Forelimb muscle (tissue), 1 donor: ENCODE measurements around the gene TRIO. TPM values are rescaled to one million over a fixed set of nuclear protein-coding genes. Genes with fewer than 3 reads are reported as not detected.

ENCODE experiments used
- DNase-seq: peaks from one replicate; pipeline ENCODE4 v3.0.0-alpha.2; 2013; ENCODE audit warnings: low read depth
- polyA plus RNA-seq: library from polyadenylated mRNA; unstranded; fragments of 120-200 nt; gene quantifications from one replicate; pipeline ENCODE4 v1.2.1, GENCODE V29; 2013; ENCODE audit not compliant: insufficient read length

TRIO gene
- polyA plus RNA-seq, 1 donor: 168 TPM

DNA sequence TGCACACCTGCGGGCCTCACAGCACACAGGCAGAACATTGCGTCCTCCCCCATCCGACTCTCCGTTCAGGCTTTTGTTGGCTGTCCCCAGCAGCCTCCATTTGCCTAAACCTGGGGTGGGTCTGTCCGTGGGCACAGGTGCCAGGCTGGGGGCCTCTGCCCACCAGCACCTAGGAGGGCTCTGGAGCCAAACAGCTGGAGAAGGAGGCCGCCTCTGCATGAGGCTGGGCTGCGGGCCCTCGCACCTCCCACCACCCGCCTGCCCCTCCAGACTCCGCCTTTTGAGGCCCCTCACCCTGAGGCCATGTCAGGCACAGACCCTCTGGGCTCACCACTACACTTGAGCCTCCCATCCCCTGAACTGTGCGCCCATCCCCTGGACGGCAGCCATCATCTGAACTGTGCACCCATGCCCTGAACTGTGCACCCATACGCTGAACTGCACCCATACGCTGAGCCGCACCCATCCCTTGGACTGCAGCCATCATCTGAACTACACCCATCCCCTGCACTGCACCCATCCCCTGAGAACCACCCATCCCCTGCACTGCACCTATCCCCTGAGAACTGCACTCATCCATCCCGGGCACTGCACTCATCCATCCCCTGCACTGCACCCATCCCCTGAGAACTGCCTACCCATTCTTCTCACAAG is 340.5 kb downstream of the TRIO start:
- DNase-seq: no peak

- no peak for DNase-seq
These were observed 343.3 kb downstream of the TRIO start for GRCh38 chr5:14486486-14486885.

- no peak for DNase-seq
These were observed 344.1 kb downstream of the TRIO start for GRCh38 chr5:14486996-14487896.

DNA sequence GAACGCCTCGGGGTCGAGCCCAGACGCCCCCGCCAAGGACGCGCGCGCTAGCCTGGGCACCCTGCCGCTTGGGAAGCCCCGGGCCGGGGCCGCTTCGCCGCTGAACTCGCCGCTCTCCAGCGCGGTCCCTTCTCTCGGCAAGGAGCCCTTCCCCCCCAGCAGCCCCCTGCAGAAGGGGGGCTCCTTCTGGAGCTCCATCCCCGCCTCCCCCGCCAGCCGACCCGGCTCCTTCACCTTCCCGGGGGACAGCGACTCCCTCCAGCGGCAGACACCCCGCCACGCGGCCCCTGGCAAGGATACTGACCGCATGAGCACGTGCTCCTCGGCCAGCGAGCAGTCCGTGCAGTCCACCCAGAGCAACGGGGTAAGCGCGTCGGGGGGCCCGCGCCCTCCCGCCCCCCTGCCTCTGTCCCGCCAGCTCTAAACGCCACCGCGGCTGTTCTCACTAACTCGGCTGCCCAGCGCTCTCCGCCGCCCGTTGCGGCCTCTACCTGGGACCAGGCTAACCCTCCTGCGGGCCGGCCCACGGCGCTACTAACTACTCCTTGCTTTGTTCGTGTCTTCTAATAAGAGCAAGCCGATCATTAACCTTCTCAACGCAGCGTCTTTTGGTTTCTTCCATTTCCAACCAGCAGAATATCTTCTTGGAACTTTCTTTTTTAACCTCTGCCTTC is 344.9 kb downstream of the TRIO start:
- no peak for DNase-seq

DNA sequence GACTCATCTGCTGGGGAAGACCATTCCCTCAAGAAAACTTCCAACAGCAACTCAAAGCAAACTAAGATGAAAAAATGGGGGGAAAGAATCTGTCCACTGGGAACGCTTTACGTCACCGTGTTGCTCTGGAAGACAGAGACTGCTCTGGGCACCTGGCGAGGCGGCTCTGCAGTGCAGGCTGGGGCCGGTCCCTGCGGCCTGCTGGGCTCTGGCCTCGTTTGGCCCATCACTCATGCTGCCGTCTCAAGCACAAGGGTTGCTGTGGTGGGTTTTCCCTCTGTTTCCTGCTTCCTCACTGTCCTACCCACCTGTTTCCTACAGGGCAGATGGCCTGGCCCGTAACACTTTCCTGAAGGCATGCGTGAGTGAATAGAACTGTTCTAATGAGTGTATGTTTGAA is 345.6 kb downstream of the TRIO start:
- DNase-seq: no peak

DNA sequence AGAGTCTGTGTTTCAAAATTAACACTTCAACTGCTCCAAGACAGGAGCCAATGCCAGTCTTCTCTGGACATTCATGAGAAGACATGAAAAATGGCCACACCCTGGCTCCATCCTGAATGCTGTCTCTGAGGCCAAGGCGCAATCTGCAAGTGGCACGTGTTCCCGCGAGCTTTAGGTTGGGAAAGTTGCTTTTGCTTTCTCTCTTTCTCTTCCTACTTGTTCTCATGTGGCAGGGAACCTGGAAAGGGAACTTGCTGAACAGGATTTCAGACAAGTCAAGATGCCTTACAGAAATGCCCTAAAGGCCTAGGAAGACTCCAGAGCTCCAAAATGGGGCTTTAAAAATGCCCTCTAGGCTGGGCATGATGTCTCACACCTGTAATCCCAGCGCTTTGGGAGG is 346.5 kb downstream of the TRIO start:
- DNase-seq: no peak

DNA sequence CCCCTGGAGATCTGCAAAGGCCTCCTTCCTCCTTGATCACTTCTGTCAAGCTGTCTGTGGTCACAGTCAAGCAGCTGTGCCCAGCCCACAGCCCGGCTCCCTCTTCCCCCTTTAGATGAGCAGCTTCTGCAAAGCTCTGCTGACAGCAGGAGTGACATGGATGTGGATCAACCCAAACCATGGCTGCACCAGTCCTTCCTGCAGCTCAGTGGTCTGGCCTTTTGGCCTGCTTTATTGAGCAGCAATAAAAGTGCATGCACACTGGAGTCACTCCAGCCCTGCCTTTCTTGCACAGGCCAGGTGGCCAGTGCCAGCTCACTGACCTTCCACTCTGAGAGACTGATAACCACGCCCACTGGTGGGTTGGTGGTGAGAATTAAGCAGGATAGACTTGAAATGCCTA is 347.2 kb downstream of the TRIO start:
- no peak for DNase-seq

- no peak for DNase-seq
These were observed 348.1 kb downstream of the TRIO start for GRCh38 chr5:14491015-14491915.

GRCh38 chr5:14492331-14492964 is 349.3 kb downstream of the TRIO start:
- no peak for DNase-seq

DNA sequence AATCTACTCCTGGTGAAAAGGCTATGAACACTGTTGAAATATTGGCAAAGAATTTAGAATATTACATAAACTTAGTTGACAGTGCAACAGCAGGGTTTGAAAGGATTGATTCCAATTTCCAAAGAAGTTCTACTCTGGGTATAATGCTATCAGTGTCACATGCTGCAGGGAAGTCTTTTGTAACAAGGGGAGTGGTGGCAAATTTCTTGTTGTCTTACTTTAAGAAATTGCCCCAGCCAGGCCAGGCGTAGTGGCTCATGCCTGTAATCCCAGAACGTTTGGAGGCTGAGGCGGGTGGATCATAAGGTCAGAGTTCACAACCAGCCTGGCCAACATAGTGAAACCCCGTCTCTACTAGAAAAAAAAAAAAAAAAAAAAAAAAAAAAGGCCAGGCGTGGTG is 352.2 kb downstream of the TRIO start:
- no peak for DNase-seq

GRCh38 chr5:14497311-14497710 is 354.2 kb downstream of the TRIO start:
- DNase-seq: no peak

DNA sequence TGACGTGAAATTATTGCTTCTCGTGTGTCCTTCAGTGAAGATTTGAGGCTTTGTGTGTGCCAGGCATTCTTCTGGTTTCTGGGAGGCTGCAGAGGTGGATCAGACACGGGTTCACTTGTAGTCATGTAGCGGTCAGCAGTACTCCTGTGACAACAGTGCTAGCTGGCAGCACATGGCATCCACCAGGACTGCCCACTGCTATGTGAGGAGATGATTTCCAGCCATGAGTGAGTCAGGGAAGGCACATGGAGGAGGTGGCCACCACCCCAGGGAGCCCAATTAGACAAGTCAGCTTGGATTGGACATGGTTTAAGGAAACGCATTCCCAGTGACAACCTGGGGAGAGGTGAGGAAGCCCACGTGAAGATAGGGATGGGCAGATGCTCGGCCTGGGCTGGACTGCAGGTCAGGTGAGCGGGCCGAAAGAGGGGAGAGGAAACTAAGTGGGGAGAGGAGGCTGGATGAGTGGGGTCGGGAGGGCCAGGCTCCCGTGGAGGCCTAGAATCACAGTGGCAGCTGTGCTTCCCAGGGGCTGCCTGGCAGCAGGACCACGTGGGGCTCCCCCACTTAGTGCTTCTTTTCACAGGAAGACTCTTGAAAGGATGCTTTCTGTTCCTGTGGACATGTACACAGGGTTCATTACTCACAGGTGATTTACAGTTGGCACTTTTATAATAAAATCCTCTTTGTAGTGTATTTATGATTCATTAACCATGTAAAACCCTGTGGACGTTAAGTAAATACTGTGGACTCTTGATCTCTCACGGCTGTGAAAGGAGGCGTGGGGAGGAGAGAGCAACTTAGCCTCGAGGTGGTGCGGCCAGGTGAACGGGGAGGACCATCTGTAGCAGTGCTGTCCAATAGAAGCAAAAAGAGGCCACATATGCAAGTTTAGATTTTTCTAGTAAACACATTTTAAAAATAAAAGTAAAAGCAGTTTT is 358.5 kb downstream of the TRIO start:
- no peak for DNase-seq

DNA sequence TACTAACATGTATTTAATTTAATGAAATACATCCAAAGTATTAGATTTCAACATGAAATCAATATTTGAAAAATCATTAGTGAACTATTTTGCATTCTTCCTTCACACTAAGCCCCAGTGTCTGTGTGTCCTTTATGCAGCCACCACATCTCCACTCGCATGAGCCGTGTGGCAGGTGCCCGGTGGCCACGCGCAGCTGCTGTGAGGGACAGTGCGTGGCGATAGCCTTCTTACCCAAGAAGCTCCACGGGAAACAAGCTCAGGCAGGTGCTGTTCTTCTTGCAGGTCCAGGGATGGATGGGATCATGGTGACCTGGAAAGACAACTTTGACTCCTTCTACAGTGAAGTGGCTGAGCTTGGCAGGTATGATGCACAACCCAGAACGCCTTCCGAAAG is 359.1 kb downstream of the TRIO start:
- DNase-seq: no peak

DNA sequence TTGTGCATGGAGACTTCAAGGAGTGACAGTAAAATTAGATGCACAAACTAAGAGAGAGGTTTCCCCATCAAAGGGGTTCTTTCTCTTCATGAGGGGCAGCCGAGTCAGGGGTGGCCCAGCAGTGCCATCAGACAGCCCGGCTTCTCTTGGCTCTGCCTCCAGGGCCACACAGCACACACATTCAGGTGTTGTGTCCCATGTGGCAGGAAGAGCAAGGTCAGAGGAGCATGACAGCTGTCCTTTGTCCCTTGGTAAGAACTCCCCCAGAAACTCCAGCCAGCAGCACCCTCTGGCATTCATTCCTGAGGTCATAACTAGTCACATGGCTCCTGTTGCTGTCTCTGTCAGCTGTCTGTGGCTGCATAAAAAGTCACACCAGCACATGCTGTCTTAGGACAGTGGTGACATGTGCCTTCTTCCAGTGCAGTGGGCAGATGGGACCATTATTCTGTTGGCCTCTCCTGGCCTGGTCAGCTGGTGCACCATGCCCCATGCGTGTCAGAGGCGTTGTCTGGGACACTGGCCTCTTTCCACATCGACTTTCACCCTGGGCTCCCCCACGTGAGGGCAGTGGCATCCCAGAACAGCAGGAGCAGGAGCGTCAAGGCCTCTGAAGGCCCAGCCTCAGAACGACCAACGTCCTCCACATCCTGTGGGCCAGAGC is 360.0 kb downstream of the TRIO start:
- no peak for DNase-seq

DNA sequence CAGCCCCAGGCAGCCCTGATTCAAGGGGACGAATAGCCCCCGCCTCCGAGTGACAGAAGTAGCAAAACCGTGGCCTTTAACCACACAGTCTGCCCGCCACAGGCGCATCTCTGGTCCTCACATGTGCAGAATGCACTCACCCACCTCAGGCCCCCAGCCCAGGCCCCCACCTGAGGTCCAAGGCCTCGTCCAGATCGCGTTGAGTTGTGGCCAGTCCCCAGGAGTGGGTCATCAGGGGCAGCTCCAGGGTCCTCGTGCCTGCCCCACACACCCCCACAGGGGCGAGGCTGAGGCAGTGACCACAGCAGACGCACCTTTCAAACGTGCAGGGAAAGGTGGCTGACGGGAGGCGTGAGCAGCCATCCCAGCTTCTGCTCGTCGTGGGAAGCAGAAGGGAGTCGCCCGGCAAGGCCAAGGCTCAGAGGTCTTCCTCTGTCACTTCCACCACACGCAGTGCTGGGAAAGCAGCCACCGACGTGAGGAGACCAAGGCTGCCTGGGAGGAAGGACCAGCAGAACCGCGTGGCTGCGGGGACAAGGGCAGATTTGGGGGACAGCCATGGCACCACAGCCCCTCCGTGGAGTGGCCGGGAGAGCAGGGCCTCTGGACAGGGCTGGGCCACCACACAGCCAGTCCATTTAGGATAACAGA is 360.7 kb downstream of the TRIO start:
- no peak for DNase-seq

- no peak for DNase-seq
These were observed 361.2 kb downstream of the TRIO start for GRCh38 chr5:14504332-14504727.

GRCh38 chr5:14504816-14505215 is 361.7 kb downstream of the TRIO start:
- no peak for DNase-seq

- DNase-seq: no peak
These were observed 362.4 kb downstream of the TRIO start for GRCh38 chr5:14505310-14506139.
